KG1 (cell line): ENCODE results near the gene PDZD7.

ENCODE experiments used
- DNase-seq: peaks from one replicate; lab custom pipeline; 2025; lab: John Stamatoyannopoulos, UW

The PDZD7 gene

DNA sequence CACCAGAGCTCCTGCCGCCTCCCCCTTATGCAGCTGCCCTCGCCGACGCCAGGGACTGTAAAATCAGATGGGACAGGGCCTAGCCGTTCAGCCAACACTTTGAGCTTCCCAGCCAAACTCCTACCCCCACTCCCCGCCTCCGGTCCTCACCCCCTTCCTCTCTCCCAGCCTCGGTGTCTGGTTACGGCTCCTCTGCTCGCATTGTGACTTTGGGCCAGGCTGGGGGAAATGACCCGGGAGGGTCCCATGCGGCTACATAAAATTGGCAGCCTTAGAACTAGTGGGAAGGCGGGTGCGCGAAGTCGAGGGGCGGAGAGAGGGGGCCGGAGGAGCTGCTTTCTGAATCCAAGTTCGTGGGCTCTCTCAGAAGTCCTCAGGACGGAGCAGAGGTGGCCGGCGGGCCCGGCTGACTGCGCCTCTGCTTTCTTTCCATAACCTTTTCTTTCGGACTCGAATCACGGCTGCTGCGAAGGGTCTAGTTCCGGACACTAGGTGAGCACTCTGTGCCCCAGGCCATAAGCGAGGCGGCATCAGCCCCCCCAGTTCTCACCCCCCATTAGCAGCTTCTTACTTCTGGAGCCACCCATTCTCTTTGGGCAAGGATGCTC is 30.8 kb upstream of the PDZD7 start, which contains the start of gene KAZALD1:
TSS of gene KAZALD1 (plus strand) at position 366 of the 608 bp plus-strand sequence. CDS start 604 bp downstream, outside the sequence.
- no peak for DNase-seq

DNA sequence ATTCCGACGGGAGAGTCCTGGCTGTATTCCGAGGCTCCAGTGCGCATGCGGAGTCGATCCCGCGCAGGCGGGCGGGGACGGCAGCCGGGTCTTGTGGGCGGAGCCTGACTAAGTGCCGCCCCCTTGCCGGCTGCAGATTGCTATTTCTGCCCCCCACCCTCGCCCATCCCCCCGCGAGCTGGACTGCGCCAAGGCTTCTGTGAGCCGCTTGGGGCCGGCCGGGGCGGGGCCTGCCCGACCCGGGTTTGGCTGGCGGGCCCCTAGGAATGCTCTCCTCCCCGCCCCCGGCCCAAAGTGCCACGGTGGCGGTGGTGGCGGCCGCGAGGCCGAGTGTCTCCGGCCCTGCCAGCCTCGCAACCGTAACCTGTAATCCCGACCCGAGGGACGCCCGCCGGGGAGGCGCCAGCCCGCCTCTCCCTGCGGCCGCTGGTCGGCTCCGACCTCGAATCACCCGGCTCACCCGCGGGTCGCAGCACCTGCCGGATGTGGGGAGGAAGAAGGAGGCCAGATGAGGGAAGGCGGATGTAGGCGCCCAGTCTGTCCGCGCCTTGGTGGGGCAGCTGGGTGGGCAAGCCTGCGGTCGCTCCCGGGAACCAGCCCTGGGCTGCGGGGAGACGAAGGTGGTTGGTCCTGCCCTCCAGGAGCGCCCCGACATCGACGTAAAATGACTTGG is 30.2 kb upstream of the PDZD7 start:
- DNase-seq: peak; percentile 92

DNA sequence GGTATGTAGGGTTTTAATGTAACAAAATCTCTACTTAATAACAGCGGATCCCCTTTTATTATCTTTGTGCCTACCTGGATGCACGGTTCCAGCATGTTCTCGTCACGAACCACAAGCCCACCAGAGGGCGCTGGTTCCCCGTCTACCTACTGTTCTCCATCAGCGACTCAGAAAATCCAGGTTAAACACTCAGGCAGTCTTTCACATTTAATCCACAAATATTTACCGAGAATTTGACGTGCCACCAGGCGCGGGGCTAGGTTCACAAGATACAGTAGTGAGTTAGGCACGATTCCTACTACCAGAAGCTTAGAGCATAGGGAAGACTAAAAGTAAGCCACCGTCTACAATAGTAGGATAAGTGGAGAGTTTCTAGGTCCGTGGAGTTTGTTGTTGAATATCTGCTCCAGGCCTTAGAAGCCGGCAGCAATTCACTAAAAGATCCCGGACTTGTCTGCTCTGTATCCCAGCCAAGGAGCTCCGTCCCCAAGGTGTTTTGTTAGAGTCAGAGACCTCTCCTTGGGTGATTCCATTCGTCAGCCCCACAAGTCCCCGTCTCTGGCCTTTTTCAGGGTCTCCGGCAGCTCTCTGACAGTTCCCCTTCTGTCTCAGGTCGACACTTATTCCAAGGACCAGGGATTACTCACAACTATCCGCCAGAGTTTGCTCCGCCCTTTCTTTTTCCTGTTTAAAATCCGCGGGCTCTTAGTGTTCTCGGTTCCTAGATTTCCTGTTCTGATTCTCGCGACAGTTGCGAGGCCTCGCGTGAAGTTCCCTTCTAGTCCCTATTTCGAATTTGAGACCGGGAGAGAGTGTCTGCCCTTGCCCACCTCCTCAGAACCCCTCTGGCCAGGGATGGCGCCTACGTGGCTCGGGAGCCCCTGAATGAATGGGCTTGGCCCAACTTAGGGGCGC is 29.4 kb upstream of the PDZD7 start:
- peak; percentile 92 for DNase-seq

DNA sequence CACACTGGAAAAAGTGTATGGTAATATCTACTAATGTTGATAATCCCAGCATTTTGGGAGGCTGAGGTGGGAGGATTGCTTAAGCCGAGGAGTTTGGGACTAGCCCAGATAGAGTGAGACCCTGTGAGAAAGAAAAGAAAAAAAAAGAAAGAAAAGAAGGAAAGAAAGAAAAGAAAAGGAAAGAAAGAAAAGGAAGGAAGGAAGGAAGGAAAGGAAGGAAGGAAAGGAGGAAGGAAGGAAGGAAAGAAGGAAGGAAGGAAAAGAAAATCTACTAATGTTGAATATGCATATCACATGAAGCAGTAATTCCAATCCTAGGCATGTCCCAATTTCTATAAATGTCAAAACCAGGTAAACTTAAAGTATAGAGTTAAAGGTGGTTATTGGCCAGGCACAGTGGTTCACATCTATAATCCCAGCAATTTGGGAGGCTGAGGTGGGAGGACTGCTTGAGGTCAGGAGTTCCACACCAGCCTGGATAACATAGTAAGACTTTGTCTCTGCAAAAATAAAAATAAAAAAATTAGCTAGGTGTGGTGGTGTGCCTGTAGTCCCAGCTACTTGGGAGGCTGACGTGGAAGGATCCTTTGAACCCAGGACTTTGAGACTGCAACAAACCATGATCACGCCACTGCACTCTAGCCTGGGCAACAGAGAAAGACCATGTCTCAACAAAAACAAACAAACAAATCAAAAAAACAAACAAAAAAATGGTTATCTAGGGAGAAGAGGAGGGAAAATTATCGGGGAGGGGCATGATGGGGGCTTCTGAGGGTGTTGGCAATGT is 25.6 kb upstream of the PDZD7 start:
- DNase-seq: no peak

DNA sequence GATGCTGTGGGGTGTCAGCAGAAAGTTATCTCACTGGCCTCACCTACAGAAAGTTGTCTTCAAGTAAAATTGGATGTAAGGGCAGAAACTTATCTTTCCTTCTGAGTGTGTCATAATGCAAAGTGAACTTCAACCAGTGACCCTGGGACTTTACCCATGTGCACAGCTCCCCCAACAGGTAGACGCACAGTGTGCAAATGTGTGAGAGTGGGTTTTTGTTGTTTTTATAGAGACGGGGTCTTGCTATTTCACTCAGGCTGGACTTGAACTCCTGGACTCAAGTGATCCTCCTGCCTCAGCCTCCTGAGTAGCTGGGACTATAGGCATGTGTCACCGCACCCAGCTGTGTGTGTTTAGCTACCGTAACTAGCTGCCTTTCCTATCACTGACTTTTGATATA is 24.5 kb upstream of the PDZD7 start:
- no peak for DNase-seq

DNA sequence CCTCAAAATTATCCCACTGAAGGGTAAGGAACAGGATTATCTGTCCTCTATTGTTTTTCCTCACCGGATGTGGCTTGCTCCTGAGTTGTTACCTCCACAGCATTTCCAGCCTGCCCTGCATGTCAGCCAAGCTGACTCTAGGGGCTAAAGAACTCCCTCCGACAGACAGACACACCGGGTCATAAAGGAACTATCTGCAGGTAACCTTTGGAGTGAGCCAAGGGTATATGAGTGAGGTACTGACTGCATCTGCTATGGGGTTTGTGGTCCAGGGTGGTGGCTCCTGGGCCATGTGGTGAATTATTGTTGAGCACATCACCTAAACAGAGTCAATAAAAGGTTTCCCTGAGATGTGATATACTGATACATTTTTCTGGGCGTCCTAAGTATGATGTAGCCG is 23.9 kb upstream of the PDZD7 start:
- DNase-seq: no peak

DNA sequence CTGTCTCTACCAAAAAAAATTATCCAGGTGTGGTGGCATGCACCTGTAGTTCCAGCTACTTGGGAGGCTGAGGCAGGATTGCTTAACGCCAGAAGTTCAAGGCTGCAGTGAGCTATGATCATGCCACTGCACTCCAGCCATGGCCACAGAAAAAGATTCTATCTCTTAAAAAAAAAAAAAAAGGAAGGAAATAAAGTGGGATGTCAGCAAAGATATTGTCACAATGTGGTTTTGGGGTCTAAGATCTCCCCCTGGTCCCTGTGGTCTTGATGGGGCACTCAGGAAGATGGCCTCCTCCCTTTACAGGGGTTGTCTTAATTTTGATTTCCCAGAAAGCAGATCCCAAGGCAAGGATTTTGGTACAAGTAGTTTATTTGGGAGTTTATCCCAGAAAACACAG is 23.4 kb upstream of the PDZD7 start:
- DNase-seq: peak; percentile 29

DNA sequence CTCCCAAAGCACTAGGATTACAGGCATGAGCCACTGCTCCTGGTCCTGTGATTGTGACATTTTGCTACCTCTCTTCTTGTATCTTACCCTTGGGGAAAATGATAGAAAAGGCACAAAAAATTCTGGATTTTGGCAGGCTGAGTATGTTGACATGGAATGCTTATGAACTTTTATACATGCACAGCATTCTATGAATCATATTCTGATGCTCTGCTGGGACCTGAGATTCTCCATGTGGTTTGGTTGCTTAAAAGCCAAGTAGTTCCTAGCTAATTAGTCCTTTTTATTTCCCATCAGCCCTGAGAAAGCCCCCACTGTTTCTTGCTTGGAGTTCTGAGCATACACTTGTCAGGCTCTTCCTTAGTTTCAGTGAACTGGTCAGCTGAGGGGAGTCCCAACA is 22.6 kb upstream of the PDZD7 start:
- DNase-seq: no peak

DNA sequence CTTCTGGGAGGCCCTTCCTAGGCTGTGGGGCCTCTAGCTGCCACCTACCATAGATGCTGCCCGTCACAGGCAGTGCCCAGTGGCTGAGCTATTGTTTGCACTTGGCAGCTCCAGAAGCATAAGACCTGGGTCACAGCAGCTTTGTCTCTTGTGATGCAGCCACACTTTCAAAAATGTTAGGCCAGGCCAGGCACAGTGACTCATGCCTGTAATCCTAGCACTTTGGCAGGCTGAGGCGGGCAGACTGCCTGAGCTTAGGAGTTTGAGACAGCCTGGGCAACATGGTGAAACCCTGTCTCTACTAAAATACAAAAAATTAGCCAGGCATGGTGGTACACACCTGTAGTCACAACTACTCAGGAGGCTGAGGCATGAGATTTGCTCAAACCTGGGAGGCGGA is 21.4 kb upstream of the PDZD7 start:
- no peak for DNase-seq

DNA sequence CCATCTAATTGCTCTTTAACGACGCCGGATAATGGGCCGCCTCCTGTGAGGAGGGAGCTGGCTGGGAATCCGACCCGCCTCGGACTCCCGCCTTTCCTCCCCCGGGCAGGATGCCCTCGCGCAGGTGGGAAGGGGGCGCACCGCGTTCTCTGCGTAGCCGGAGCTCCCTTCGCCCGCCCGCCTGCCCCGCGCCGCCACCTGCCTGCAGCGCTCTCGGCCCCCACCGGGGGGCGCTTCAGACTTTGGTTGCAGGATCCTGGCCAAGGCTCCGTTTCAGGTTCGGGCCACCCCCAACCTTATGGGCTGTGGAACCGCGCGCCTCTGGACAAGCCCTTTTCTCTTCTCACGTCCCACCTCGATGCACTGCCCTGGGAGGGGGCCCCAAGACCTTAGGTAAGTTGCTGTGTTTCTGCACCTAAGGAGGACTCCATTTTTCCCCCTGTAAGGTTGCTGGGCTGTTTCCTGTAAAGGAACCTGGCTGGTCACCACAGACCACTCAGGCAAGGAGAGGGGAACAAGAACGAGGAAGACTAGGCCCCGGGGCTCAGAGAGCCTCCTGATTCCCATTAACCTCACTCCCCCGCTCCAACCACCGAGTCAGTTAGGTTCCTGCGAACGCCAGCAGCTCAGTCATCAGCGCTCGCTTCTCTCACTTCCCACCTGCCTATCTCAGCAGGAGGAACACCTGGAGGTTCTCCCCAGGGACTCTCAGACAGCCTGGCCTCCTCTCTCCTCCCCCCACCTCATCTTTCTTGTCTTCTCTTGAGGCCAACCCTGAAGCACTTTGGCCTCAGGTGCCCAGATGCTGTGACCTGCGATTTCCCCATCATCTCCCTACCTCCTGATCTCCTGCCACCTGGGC is 19.5 kb upstream of the PDZD7 start:
- no peak for DNase-seq

DNA sequence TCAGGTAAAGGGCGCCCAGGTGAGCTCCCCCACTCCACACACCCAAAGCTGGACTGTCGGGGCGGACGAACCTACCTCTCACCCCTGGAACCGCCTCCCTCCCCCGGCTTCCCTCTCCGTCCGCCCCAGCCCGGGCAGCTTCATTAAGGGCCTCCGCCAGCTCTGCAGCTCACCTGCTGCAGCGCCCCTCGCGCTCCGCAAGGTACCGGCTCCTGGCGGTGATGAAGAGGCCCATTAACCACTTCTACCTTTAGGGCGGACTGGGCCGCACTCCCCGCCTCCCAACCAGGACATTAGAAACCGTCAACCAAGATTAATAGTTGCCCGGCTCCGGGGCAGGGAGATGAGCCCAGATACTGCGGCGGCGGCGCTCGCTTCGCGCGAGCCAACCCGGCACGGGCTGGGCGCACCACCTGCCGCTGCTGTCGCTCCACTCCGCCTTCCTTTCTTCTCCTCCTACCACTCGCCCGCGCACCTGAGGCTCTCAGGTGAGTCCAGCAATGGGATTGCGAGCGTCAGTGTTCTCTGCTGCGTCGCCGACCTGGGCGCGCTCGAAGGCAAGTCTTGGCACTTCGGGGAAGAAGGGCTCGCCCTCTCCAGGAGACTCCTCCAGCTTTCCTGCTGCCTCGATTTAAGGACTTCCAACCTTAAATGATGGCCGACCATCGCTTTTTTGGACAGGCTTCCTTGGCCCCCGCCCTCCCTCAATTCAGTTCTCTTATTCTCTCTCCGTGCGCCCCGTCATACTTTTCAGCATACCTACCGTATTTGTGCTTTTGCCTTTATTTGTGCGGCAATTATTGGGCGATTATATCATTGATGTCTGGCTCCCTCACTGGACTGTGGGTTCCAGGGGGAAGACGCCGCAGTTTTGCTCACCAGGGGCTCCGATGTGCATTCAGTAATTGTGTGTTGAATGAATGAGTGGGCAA is 17.3 kb upstream of the PDZD7 start:
- no peak for DNase-seq

DNA sequence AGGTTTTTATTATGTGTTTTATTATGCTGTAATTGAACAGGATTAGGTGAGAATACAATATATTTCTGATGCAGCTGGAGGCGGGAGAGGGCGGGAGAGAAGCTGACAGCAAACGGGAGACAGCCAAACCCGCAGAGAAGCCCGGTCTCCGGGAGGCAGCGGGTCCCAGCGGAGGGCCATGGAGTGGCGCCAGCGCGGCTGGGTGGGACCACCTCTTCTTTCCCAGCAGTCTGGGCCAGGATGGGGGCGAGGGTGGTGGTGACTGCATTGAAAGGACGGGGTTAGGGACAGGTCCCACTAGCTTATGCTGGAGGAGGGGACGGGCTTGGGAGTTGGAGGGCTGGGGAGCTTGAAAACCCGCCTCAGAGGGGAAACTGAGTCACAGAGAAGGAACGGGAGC is 16.3 kb upstream of the PDZD7 start:
- no peak for DNase-seq

DNA sequence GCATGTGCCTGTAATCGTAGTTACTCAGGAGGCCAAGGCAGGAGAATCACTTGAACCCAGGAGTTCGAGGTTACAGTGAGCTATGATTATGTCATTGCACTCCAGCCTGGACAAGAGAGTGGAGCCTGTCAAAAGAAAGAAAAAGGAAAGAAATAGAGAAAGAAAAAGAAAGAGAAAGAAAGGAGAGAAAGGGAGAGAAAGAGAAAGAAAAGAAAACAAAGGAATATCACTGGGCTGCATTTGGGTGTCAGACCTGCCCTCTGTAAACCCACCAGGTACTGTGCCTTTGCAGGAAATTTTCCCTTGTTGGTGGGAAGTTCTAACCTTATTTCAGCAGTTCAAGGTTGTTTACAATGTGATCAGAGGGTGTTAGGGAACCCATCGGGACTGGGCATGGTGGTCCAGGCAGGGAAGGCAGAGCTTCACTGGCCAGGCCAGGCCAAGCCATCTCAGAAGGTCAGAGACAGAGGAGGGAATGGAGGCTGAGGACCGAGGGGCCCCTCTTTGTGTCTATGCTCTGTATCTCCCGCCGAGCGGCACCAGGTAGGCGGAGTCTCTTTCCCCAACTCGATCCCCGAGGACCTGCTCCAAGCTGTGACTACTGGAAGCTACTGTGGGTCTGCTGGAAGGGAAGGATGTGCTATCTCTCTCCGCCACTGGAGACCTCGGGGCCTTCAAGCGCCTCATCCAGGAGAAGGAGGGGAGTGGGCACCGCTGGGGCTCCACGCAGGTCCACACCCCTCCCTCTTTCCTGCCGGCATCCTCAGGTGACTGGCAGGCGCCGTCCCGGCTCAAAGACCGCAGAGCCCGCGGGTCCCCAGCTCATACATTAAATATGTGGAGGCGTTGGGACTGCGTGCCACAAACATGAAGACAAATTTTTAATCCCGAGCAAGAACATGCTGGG is 15.7 kb upstream of the PDZD7 start:
- DNase-seq: no peak

DNA sequence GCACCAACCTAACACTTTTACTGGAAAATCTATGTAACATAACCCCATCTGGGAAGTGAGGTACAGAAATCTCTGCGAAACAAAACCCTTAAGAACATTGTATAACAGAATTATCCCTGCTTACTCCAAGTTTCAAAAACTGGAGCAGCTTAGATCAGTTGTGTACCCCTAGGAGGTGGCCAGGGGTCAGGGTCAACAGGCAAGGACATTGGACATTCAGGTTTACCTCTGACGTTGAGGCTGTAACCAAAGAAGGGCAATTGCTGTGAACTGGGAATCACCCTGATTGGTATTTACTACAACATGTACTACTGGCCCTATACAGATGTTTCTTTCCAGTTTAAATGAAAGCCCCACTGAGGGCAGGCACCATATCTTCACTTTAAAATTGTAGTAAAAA is 13.2 kb upstream of the PDZD7 start:
- no peak for DNase-seq

DNA sequence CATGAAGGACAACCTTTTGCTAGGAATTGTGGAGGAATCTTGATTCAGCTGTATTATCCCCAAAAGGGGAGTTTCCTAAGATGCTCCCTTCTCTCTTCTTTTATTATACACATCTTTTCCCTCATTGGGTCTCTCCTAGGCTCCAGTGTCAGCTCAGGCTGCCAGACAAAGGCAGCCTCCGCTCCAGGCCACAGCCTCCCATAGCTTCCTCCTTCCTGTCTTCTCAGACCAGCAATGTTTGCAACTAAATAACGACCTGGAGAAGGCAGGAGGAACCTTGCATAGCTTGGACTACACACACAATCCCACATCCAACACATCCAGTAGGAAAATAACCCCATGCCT is 12.4 kb upstream of the PDZD7 start:
- no peak for DNase-seq

DNA sequence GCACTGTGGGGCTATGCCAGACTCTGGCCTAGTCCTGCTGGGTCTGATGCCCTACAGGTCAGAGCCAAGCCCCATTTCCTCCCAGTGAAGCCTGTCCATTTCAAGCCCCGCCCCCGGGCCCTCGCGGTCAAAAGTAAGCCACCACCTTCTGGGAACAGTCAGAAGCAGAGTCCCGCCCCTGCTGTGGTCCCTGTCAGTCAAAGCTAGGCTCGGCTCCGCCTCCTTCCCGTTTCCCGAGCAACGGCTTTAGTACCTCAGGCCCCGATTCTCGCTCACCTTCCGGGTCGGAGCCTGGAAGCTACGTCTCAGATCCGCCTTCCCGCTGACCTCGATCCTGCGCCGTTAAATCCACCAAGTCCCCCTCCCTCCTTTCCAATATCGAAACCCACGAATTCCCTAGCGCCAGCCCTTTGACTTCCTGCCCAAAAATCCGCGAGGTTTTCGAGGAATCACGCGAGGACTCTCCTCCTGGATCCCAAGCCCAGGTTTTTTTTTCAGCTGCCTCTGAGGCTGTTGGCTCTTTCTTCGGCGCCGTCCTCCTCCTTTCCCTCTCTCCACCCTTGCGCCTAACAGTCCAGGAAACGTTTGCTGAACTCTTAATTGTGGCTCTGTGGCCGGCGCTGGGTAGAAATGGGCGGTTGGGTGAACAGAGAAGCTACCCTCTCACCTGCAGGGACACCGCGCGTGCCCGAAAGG is 11.9 kb upstream of the PDZD7 start:
- peak; percentile 86 for DNase-seq

DNA sequence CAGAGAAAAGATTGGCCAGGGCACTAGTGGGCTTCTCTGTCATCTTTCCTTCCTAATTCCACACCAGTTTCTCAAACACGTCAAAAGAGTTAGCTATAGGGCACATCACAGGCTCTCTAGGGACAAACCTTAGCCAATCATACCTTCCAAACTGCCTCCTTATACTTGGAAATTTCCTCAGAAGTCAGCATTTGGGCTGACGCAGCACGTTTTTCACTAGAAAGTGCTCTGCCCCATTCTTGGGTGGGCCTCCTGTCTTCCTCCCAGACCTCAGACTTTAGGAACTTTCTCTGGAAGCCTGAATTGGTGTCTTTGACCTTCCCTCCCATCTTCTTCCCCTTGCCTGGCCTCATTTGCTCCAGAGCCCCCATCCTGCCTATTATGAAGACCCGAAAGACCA is 11.2 kb upstream of the PDZD7 start:
- no peak for DNase-seq

DNA sequence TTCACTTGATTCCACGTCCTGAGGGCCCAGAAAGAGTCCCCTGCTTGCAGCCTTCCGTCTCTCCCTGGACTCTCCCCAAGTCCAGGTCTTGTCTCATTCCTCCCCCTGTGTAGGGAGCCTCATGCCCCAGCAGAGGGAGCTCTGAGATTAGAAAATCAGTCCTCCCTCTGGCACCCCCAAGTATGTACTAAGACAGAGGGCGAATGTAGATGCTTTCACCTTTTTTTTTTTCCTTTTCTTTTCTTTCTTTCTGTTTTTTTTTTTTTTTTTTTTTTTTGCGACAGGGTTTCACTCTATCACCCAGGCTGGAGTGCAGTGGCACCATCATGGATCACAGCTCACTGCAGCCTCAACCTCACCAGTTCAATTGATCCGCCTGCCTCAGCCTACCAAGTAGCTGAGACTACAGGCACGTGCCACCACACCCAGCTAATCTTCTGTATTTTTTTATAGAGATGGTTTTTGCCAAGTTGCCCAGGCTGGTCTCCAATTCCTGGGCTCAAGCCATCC is 10.4 kb upstream of the PDZD7 start:
- DNase-seq: peak; percentile 38
